Skeletal muscle tissue (tissue), 4 donors: ENCODE data around the gene VSIG10L2. TPM values are rescaled to one million over a fixed set of nuclear protein-coding genes. Genes with fewer than 3 reads are reported as not detected.

Experiments
- H3K27ac ChIP-seq: one replicate; pipeline ENCODE4 v1.7.0; 2013; ENCODE audit warnings: mild to moderate bottlenecking, low read depth, low read length, inconsistent platforms
- H3K27me3 ChIP-seq, 3 donors: one replicate each; pipeline ENCODE4 v1.7.0; 2013; ENCODE audit warnings: low read length in 3 of 3; ENCODE audit not compliant: control insufficient read depth in 3 of 3, insufficient read depth in 3 of 3
- H3K36me3 ChIP-seq, 3 donors: one replicate each; pipeline ENCODE4 v1.7.0; 2013; ENCODE audit warnings: low read length in 3 of 3; ENCODE audit not compliant: control insufficient read depth in 3 of 3, insufficient read depth in 3 of 3
- H3K4me1 ChIP-seq, 3 donors: one replicate each; pipeline ENCODE4 v1.7.0; 2013; ENCODE audit warnings: low read length in 3 of 3, mild to moderate bottlenecking in 3 of 3; ENCODE audit not compliant: control insufficient read depth in 3 of 3, insufficient read depth in 3 of 3
- H3K4me3 ChIP-seq, 3 donors: one replicate each; pipeline ENCODE4 v1.7.0; 2013; ENCODE audit warnings: low read length in 3 of 3
- H3K9ac ChIP-seq, 3 donors: one replicate each; pipeline ENCODE4 v1.7.0; 2013; ENCODE audit warnings: low read length in 3 of 3, mild to moderate bottlenecking in 3 of 3, moderate library complexity in 2 of 3, low read depth in 1 of 3
- H3K9me3 ChIP-seq, 3 donors: one replicate each; pipeline ENCODE4 v1.7.0; 2013; ENCODE audit warnings: low read length in 3 of 3; ENCODE audit not compliant: control insufficient read depth in 3 of 3
- total RNA-seq: library from RNA; depleted of rRNA; stranded (reverse); fragments of >200 nt; gene quantifications from one replicate; pipeline ENCODE4 v1.2.3, GENCODE V29; 2014
- donor health status: Osteomylitis.

Gene VSIG10L2
- total RNA-seq, 1 donor from 2014 or later = not detected

- Histone ChIP-seq H3K9ac (no peak overlapping the region), H3K36me3 (peaks cover 0 to 10% (median 5%) of the 10 kb centered on the region in 3 donors), H3K27ac (no peak overlapping the region), H3K4me3 (no peak overlapping the region), H3K4me1 (no peaks in the 10 kb centered on the region), H3K27me3 (no peaks in the 10 kb centered on the region), H3K9me3 (no peaks in the 10 kb centered on the region)
Measured at GRCh38 chr11:125998267-125998666, 52.4 kb downstream of the VSIG10L2 start.

- Histone ChIP-seq H3K27ac (no peak overlapping the region), H3K9ac (no peak overlapping the region), H3K27me3 (no peaks in the 10 kb centered on the region), H3K9me3 (no peaks in the 10 kb centered on the region), H3K4me1 (no peaks in the 10 kb centered on the region), H3K4me3 (no peak overlapping the region), H3K36me3 (peaks cover 0 to 10% (median 5%) of the 10 kb centered on the region in 3 donors)
Measured at GRCh38 chr11:125999234-125999880, 53.5 kb downstream of the VSIG10L2 start.

GRCh38 chr11:126002181-126002580 is 56.3 kb downstream of the VSIG10L2 start:
- H3K9ac ChIP-seq = no peak overlapping the region
- peaks cover 0 to 14% (median under 1%) of the 10 kb centered on the region in 3 donors for H3K36me3 ChIP-seq
- H3K9me3 ChIP-seq = no peaks in the 10 kb centered on the region
- H3K27ac ChIP-seq = no peak overlapping the region
- no peak overlapping the region for H3K4me3 ChIP-seq
- no peaks in the 10 kb centered on the region for H3K4me1 ChIP-seq
- no peaks in the 10 kb centered on the region for H3K27me3 ChIP-seq

Other genes starting within 250 kb of the VSIG10L2 start
- not detected for gene PATE1, start 199.8 kb upstream of the VSIG10L2 start, total RNA-seq
- not detected for gene PATE2, start 167.2 kb upstream of the VSIG10L2 start, total RNA-seq
- not detected for gene PATE3, start 157.9 kb upstream of the VSIG10L2 start, total RNA-seq
- not detected for gene PATE4, start 112.7 kb upstream of the VSIG10L2 start, total RNA-seq
- 5.2 TPM for gene HYLS1, start 58.4 kb upstream of the VSIG10L2 start, total RNA-seq
- gene PUS3, start 42.8 kb upstream of the VSIG10L2 start, total RNA-seq = 8.4 TPM
- under 0.01 TPM for gene DDX25, start 41.5 kb upstream of the VSIG10L2 start, total RNA-seq
- 28.7 TPM for gene CDON, start 116.8 kb downstream of the VSIG10L2 start, total RNA-seq